PC-3 (cell line): ENCODE data around the gene GPSM3. TPM values are rescaled to one million over a fixed set of nuclear protein-coding genes. Genes with fewer than 3 reads are reported as not detected.

Experiments
- ATAC-seq: fragments of 200-7000 bp; cut with Tn5 transposase; 2 replicates; pipeline ENCODE4 v1.9.1; 2020; ENCODE audit warnings: mild to moderate bottlenecking, moderate library complexity
- BruUV-seq: library from RNA; stranded (reverse); fragments of 400-500 nt; replicated peaks from 2 replicates; lab custom pipeline; 2021; lab: Mats Ljungman, UMichigan
- CTCF ChIA-PET: fragments of 300-600 bp; sonication (Branson Sonifier 250); formaldehyde crosslinking; loops from one replicate; lab custom pipeline; 2022; ENCODE audit warnings: antibody characterized with exemption; lab: Charles Lee
- POLR2A ChIA-PET: fragments of 300-600 bp; sonication (Branson Sonifier 250); formaldehyde crosslinking; loops from one replicate; lab custom pipeline; 2022; ENCODE audit warnings: antibody characterized with exemption; ENCODE audit not compliant: unreplicated experiment; lab: Charles Lee
- DNase-seq: peaks from one replicate; pipeline ENCODE4 v3.0.0-alpha.2; 2015
- H2AFZ ChIP-seq: fragments of 300-600 bp; sonication (generic); 2 replicates; pipeline ENCODE4 v1.6.0; 2016; ENCODE audit warnings: antibody characterized with exemption, low read length
- H3F3A ChIP-seq: fragments of 300-600 bp; sonication (generic); one replicate; pipeline ENCODE4 v1.6.0; 2017; ENCODE audit warnings: antibody characterized with exemption, low read length, control low read depth, mild to moderate bottlenecking; ENCODE audit not compliant: unreplicated experiment
- H3K27ac ChIP-seq: fragments of 300-600 bp; sonication (generic); 2 replicates; pipeline ENCODE4 v1.5.1; 2016; ENCODE audit warnings: mild to moderate bottlenecking, low read length
- H3K27me3 ChIP-seq: fragments of 300-600 bp; sonication (generic); 2 replicates; pipeline ENCODE4 v1.6.1; 2016; ENCODE audit warnings: low read length, mixed read lengths
- H3K36me3 ChIP-seq: fragments of 300-600 bp; sonication (generic); 2 replicates; pipeline ENCODE4 v1.6.1; 2016; ENCODE audit warnings: low read depth, mixed run types, low read length, mixed read lengths
- H3K4me1 ChIP-seq: fragments of 300-600 bp; sonication (generic); 2 replicates; pipeline ENCODE4 v1.5.1; 2016; ENCODE audit warnings: low read length; ENCODE audit not compliant: insufficient read depth
- H3K4me2 ChIP-seq: fragments of 300-600 bp; sonication (generic); 2 replicates; pipeline ENCODE4 v1.6.0; 2016; ENCODE audit warnings: low read length
- H3K4me3 ChIP-seq: fragments of 300-600 bp; sonication (generic); 2 replicates; pipeline ENCODE4 v1.5.1; 2016; ENCODE audit warnings: mild to moderate bottlenecking, low read length, mixed read lengths
- H3K79me2 ChIP-seq: fragments of 300-600 bp; sonication (generic); 2 replicates; pipeline ENCODE4 v1.6.1; 2017; ENCODE audit warnings: low read length, mixed read lengths
- H3K9ac ChIP-seq: fragments of 300-600 bp; sonication (generic); 2 replicates; pipeline ENCODE4 v1.6.0; 2016; ENCODE audit warnings: mild to moderate bottlenecking, low read length
- H3K9me2 ChIP-seq: fragments of 300-600 bp; sonication (generic); replicated peaks from 2 replicates; pipeline ENCODE4 v1.6.1; 2016; ENCODE audit warnings: mixed run types, low read length, mixed read lengths
- H3K9me3 ChIP-seq: fragments of 300-600 bp; sonication (generic); 2 replicates; pipeline ENCODE4 v1.6.1; 2016; ENCODE audit warnings: low read length, mixed read lengths
- H4K20me1 ChIP-seq: fragments of 300-600 bp; sonication (generic); 2 replicates; pipeline ENCODE4 v1.6.1; 2016; ENCODE audit warnings: low read length, mixed read lengths
- EZH2 ChIP-seq: fragments of 300-600 bp; sonication (generic); IDR thresholded peaks from one replicate; pipeline ENCODE4 v1.6.1; 2017; ENCODE audit warnings: antibody characterized with exemption, mild to moderate bottlenecking, low read length; ENCODE audit not compliant: unreplicated experiment
- EZH2phosphoT487 ChIP-seq: fragments of 300-600 bp; sonication (generic); IDR thresholded peaks from 2 replicates; pipeline ENCODE4 v1.6.1; 2018; ENCODE audit warnings: mild to moderate bottlenecking, antibody characterized with exemption, low read length, borderline replicate concordance
- intact Hi-C: fragments of 100-400 bp; cut with micrococcal nuclease; formaldehyde crosslinking; loops from 2 replicates; pipeline ENCODE4 v1.9.0; 2023
- total RNA-seq: library from RNA; depleted of rRNA; stranded (reverse); fragments of >200 nt; gene quantifications from 2 replicates; pipeline ENCODE4 v1.2.3, GENCODE V29; 2014
- TF ChIP-seq, protein P1 (sequence below): fragments of 300-600 bp; sonication (generic); conservative IDR thresholded peaks from 2 replicates; pipeline ENCODE4 v1.5.1; 2017; ENCODE audit warnings: antibody characterized with exemption, low read depth, mild to moderate bottlenecking, low read length

GPSM3 gene
- total RNA-seq, 1 experiment from 2014 or later = 5.0 TPM

GRCh38 chr6:32195652-32195901, 3.1 kb upstream of the GPSM3 start:
- BruUV-seq = no TSS peak
- ATAC-seq = 0 out of 2 replicates have a peak, but pooled peaks have one; percentile 87

DNA sequence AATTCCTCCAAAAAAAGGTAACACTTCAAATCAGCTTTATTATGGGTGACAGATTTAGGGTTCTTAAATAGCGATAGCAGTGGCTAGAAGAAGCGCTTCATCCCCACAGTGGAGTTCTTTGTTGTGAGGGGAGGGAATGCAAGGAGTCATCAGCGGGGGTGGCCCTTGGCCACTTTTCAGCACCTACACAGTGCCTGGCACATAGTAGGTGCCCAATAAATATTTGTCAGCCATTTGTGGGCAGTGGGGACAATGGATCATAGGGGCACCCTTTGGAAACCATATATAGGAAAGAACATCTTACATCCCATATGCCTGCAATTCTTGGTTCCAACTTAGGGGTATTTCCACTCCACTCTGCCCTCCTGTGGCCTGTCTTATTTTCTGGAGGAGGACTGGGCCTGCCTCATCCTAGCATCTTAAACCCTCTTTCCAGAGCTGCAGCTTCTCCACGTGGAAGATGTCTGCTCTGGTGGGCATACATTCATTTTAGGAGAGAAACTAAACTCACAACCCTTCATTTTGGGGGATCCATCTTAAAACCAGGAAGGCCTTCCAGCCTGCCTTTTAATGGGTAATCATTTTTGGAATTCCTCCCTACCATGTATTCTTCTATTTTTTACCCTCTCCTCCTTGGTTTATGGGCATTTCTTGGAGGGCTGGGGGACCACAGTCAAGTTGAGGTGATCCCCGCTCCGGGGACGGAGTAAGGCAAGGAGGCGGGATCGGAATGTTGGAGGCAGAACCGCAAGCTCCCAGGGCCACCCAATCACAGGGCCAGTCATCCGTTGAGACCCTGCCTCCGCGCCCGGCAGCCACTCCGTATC, 2.6 kb upstream of the GPSM3 start:
- Histone ChIP-seq H3K4me1 (peaks cover 32% of the 10 kb centered on the region), H3K79me2 (peaks cover 4% of the 10 kb centered on the region; the same call in 1 of the 2 replicates), H4K20me1 (no peaks in the 10 kb centered on the region), H3K27ac (peak overlapping the region; percentile 65), H3F3A (no peaks in the 10 kb centered on the region), H3K27me3 (no peaks in the 10 kb centered on the region), H3K9ac (peak overlapping the region; percentile 82), H3K4me3 (peak overlapping the region; percentile 72), H3K36me3 (no peaks in the 10 kb centered on the region), H3K4me2 (peak overlapping the region; percentile 98), H3K9me2 (no peaks in the 10 kb centered on the region), H3K9me3 (no peaks in the 10 kb centered on the region), H2AFZ (peak overlapping the region; percentile 81)
- intact Hi-C loops = loop anchor here (1.0 to 5.0 kb wide), 5 partner anchors 17 to 777 kb away; partner anchors contain the start of genes ATF6B and RNF5
- peak; percentile 58 for DNase-seq
- peak; percentile 87 for ATAC-seq
- ChIA-PET POLR2A (interaction anchor here (0.6 to 1.3 kb wide), 9 partner anchors 10 to 777 kb away, joined by 3 to 20 read pairs (median 3); partner anchors contain the start of genes ATF6B, FKBPL and HSPA1B), CTCF (interaction anchor here (0.6 to 1.2 kb wide), 6 partner anchors 17 to 789 kb away, joined by 3 to 10 read pairs (median 4); no protein-coding TSS in a partner anchor)
- no peak for TF ChIP-seq EZH2
- no peak for TF ChIP-seq EZH2phosphoT487
- TF ChIP-seq, protein P1, sequence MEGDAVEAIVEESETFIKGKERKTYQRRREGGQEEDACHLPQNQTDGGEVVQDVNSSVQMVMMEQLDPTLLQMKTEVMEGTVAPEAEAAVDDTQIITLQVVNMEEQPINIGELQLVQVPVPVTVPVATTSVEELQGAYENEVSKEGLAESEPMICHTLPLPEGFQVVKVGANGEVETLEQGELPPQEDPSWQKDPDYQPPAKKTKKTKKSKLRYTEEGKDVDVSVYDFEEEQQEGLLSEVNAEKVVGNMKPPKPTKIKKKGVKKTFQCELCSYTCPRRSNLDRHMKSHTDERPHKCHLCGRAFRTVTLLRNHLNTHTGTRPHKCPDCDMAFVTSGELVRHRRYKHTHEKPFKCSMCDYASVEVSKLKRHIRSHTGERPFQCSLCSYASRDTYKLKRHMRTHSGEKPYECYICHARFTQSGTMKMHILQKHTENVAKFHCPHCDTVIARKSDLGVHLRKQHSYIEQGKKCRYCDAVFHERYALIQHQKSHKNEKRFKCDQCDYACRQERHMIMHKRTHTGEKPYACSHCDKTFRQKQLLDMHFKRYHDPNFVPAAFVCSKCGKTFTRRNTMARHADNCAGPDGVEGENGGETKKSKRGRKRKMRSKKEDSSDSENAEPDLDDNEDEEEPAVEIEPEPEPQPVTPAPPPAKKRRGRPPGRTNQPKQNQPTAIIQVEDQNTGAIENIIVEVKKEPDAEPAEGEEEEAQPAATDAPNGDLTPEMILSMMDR = peak; percentile 74
- TSS peak; percentile 99 for BruUV-seq

More at GRCh38 chr6:32195652-32195901, 3.1 kb upstream of the GPSM3 start:
- CTCF ChIA-PET = interaction anchor here (0.5 to 1.2 kb wide), 12 partner anchors 18 to 1516 kb away, joined by 3 to 10 read pairs (median 3); partner anchors contain the start of genes HLA-DMA and UQCC2
- Histone ChIP-seq H3K27ac (peak overlapping the region; percentile 95; the same call in 1 of the 2 replicates), H3F3A (no peaks in the 10 kb centered on the region), H3K9me2 (no peaks in the 10 kb centered on the region), H2AFZ (no peak overlapping the region), H3K36me3 (no peaks in the 10 kb centered on the region), H3K9me3 (no peaks in the 10 kb centered on the region), H4K20me1 (no peaks in the 10 kb centered on the region), H3K4me1 (peaks cover 28% of the 10 kb centered on the region), H3K4me3 (peak overlapping the region; percentile 77; the same call in 1 of the 2 replicates), H3K4me2 (peak overlapping the region; percentile 98), H3K27me3 (no peaks in the 10 kb centered on the region), H3K79me2 (no peaks in the 10 kb centered on the region), H3K9ac (peak overlapping the region; percentile 95)
- intact Hi-C loops = loop anchor here (1.0 to 5.0 kb wide), 5 partner anchors 17 to 777 kb away; partner anchors contain the start of genes ATF6B and RNF5
- POLR2A ChIA-PET = interaction anchor here (0.6 to 1.3 kb wide), 11 partner anchors 10 to 776 kb away, joined by 3 to 20 read pairs (median 3); partner anchors contain the start of genes ATF6B, FKBPL and HSPA1B
- DNase-seq = peak; percentile 99
- TF ChIP-seq EZH2phosphoT487 (no peak), EZH2 (no peak)
- TF ChIP-seq, protein P1 = no peak
